ELF-1 (cell line): ENCODE data around the gene GAS2L2.
A peak's percentile ranks its signal among the peaks of the same experiment; 100 is the strongest.
"Not testable (repeated sequence)": the region's sequence is repeated elsewhere in the genome, so short reads cannot be mapped to it uniquely, and the experiment has no call there.

ENCODE experiments used
- DNase-seq: peaks from one replicate; pipeline ENCODE4 v3.0.0-alpha.2; 2016; ENCODE audit warnings: low read depth, low spot score

Gene GAS2L2

GRCh38 chr17:35728551-35728950 lies 24.5 kb downstream of the GAS2L2 start:
- no peak for DNase-seq

- no peak for DNase-seq
Measured at GRCh38 chr17:35727635-35728034, 25.4 kb downstream of the GAS2L2 start.

- no peak for DNase-seq
Measured at GRCh38 chr17:35726953-35727460, 26.0 kb downstream of the GAS2L2 start.

GRCh38 chr17:35726127-35726952 lies 26.7 kb downstream of the GAS2L2 start:
- peak; percentile 88 for DNase-seq

- no peak for DNase-seq
Measured at GRCh38 chr17:35725802-35726126, 27.3 kb downstream of the GAS2L2 start.

- no peak for DNase-seq
Measured at GRCh38 chr17:35725058-35725457, 28.0 kb downstream of the GAS2L2 start.

GRCh38 chr17:35723735-35724134 lies 29.3 kb downstream of the GAS2L2 start:
- no peak for DNase-seq

- no peak for DNase-seq
Measured at GRCh38 chr17:35717475-35717874, 35.6 kb downstream of the GAS2L2 start.

GRCh38 chr17:35716897-35717465 lies 36.1 kb downstream of the GAS2L2 start:
- no peak for DNase-seq

GRCh38 chr17:35716173-35716572 lies 36.9 kb downstream of the GAS2L2 start:
- no peak for DNase-seq

- DNase-seq, result no peak
Measured at GRCh38 chr17:35715416-35715815, 37.6 kb downstream of the GAS2L2 start.

GRCh38 chr17:35714988-35715387 lies 38.1 kb downstream of the GAS2L2 start:
- DNase-seq, result no peak

- DNase-seq, result peak; percentile 71
Measured at GRCh38 chr17:35713069-35713728, 39.8 kb downstream of the GAS2L2 start.

- DNase-seq, result peak; percentile 33
Measured at GRCh38 chr17:35710950-35711349, 42.1 kb downstream of the GAS2L2 start.

- DNase-seq, result no peak
Measured at GRCh38 chr17:35709874-35710273, 43.2 kb downstream of the GAS2L2 start.

- DNase-seq, result no peak
Measured at GRCh38 chr17:35708951-35709350, 44.1 kb downstream of the GAS2L2 start.

- DNase-seq, result no peak
Measured at GRCh38 chr17:35708149-35708548, 44.9 kb downstream of the GAS2L2 start.

- no peak for DNase-seq
Measured at GRCh38 chr17:35705705-35706104, 47.3 kb downstream of the GAS2L2 start.

- DNase-seq, result no peak
Measured at GRCh38 chr17:35705230-35705629, 47.8 kb downstream of the GAS2L2 start.

- DNase-seq, result not testable (repeated sequence)
Measured at GRCh38 chr17:35703308-35703707, 49.7 kb downstream of the GAS2L2 start.

GRCh38 chr17:35701491-35701890 lies 51.5 kb downstream of the GAS2L2 start:
- no peak for DNase-seq

- DNase-seq, result no peak
Measured at GRCh38 chr17:35700150-35700549, 52.9 kb downstream of the GAS2L2 start.

- no peak for DNase-seq
Measured at GRCh38 chr17:35698800-35699199, 54.2 kb downstream of the GAS2L2 start.
